ENCODE results near the gene MACIR.

Gene MACIR

GRCh38 chr5:103293719-103294118 lies 35.2 kb downstream of the MACIR start:
- in situ Hi-C loops (cut with HindIII; ENCODE audit: low sequenced_read_pairs): no loop called here
- no peak for DNase-seq (ENCODE audit: low read depth, low spot score)
- H3K4me3 ChIP-seq (ENCODE audit: low read depth, low read length): no peak overlapping the region
- no peak for TF ChIP-seq CTCF (IDR thresholded peaks at IDR 0.05; ENCODE audit: low read depth, low read length)

GRCh38 chr5:103294906-103295305 lies 36.3 kb downstream of the MACIR start:
- no peak for TF ChIP-seq CTCF (IDR thresholded peaks at IDR 0.05; ENCODE audit: low read depth, low read length)
- in situ Hi-C loops (cut with HindIII; ENCODE audit: low sequenced_read_pairs): no loop called here
- no peak for DNase-seq (ENCODE audit: low read depth, low spot score)

GRCh38 chr5:103295424-103295823 lies 36.9 kb downstream of the MACIR start:
- TF ChIP-seq CTCF (IDR thresholded peaks at IDR 0.05; ENCODE audit: low read depth, low read length): no peak
- DNase-seq (ENCODE audit: low read depth, low spot score): no peak
- no peak overlapping the region for H3K4me3 ChIP-seq (ENCODE audit: low read depth, low read length)
- in situ Hi-C loops (cut with HindIII; ENCODE audit: low sequenced_read_pairs): no loop called here

More at GRCh38 chr5:103294906-103295305, 36.3 kb downstream of the MACIR start:
- H3K4me3 ChIP-seq (ENCODE audit: low read depth, low read length): no peak overlapping the region

GRCh38 chr5:103295871-103296270 lies 37.3 kb downstream of the MACIR start:
- in situ Hi-C loops (cut with HindIII; ENCODE audit: low sequenced_read_pairs): no loop called here
- DNase-seq (ENCODE audit: low read depth, low spot score): no peak

GRCh38 chr5:103298117-103298516 lies 39.6 kb downstream of the MACIR start:
- H3K4me3 ChIP-seq (ENCODE audit: low read depth, low read length): no peak overlapping the region
- in situ Hi-C loops (cut with HindIII; ENCODE audit: low sequenced_read_pairs): no loop called here
- TF ChIP-seq CTCF (IDR thresholded peaks at IDR 0.05; ENCODE audit: low read depth, low read length): no peak
- DNase-seq (ENCODE audit: low read depth, low spot score): no peak

More at GRCh38 chr5:103295871-103296270, 37.3 kb downstream of the MACIR start:
- no peak for TF ChIP-seq CTCF (IDR thresholded peaks at IDR 0.05; ENCODE audit: low read depth, low read length)
- no peak overlapping the region for H3K4me3 ChIP-seq (ENCODE audit: low read depth, low read length)

GRCh38 chr5:103298607-103299188 lies 40.1 kb downstream of the MACIR start:
- in situ Hi-C loops (cut with HindIII; ENCODE audit: low sequenced_read_pairs): no loop called here
- DNase-seq (ENCODE audit: low read depth, low spot score): no peak
- no peak overlapping the region for H3K4me3 ChIP-seq (ENCODE audit: low read depth, low read length)
- no peak for TF ChIP-seq CTCF (IDR thresholded peaks at IDR 0.05; ENCODE audit: low read depth, low read length)
